GM21360 (cell line): ENCODE data around the gene KATNB1.

Source experiments
- ATAC-seq: cut with Tn5 transposase; IDR thresholded peaks from one replicate; pipeline ENCODE4 v1.9.1; 2021; ENCODE audit warnings: mild to moderate bottlenecking, moderate library complexity; ENCODE audit not compliant: unreplicated experiment

The KATNB1 gene

GRCh38 chr16:57755726-57756423, 20.3 kb downstream of the KATNB1 start:
- no peak for ATAC-seq

GRCh38 chr16:57756424-57757325, 21.1 kb downstream of the KATNB1 start:
- ATAC-seq: no peak

GRCh38 chr16:57757326-57757786, 21.8 kb downstream of the KATNB1 start:
- peak; percentile 77 for ATAC-seq

- no peak for ATAC-seq
Observed at GRCh38 chr16:57757883-57758282, 22.3 kb downstream of the KATNB1 start.

- no peak for ATAC-seq
Observed at GRCh38 chr16:57758331-57759117, 23.0 kb downstream of the KATNB1 start.

- no peak for ATAC-seq
Observed at GRCh38 chr16:57759131-57759530, 23.6 kb downstream of the KATNB1 start.

GRCh38 chr16:57759541-57760356, 24.2 kb downstream of the KATNB1 start:
- ATAC-seq: no peak

- ATAC-seq: no peak
Observed at GRCh38 chr16:57760357-57761160, 25.0 kb downstream of the KATNB1 start.

- ATAC-seq: no peak
Observed at GRCh38 chr16:57761301-57761700, 25.7 kb downstream of the KATNB1 start.

- no peak for ATAC-seq
Observed at GRCh38 chr16:57761957-57762356, 26.4 kb downstream of the KATNB1 start.

- no peak for ATAC-seq
Observed at GRCh38 chr16:57762365-57763040, 26.9 kb downstream of the KATNB1 start.

- no peak for ATAC-seq
Observed at GRCh38 chr16:57763285-57764005, 27.9 kb downstream of the KATNB1 start.

- no peak for ATAC-seq
Observed at GRCh38 chr16:57764006-57764340, 28.4 kb downstream of the KATNB1 start.

- no peak for ATAC-seq
Observed at GRCh38 chr16:57764341-57765159, 29.0 kb downstream of the KATNB1 start.

GRCh38 chr16:57765160-57765728, 29.7 kb downstream of the KATNB1 start:
- ATAC-seq: no peak

GRCh38 chr16:57766714-57767348, 31.3 kb downstream of the KATNB1 start:
- no peak for ATAC-seq
